GM12873 (cell line): ENCODE results near the gene AIFM3.

ENCODE experiments used
- TF ChIP-seq, protein P1 (sequence below): IDR thresholded peaks from 2 replicates; pipeline ENCODE4 v1.5.1; 2012; ENCODE audit warnings: low read depth, mild to moderate bottlenecking, moderate library complexity, low read length, control low read depth; ENCODE audit not compliant: insufficient read depth; ENCODE audit errors: missing control alignments

The AIFM3 gene

DNA sequence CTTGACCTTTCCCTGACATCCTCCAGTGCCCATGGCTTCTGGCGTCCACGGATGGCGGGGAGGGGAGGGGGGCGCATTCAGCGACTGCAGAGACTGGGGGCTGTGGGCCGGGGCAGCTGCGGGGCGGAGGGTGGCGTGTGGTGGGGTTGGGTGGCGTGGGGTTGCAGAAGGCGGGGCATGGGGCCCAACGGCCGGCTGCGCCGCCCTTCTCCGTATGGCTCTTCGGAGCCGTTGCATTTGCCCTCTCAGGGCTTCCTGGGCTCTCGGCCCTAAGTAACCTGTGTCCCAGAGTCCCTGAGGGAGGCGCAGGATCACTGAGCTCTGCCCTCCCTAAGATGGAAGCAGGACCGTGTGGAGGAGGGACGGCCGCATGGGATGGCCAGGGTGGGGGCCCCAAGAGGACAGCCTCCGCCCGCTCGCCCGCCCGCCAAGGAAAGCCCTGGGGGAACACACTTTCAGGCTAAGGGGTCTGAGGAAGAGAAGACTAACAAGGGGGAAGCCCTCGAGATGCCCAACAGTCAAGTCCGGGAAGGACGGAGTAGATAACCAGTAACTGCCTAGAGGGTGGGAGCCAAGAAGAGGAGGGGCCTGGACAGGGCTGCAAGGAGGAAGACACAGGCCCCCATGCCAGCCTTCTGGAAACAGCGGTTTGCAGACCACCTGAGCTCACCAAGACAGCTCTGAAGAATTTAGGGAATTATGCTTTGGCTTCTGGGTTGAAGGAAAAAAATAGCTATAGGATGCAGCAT is 9.2 kb upstream of the AIFM3 start:
- TF ChIP-seq, protein P1, sequence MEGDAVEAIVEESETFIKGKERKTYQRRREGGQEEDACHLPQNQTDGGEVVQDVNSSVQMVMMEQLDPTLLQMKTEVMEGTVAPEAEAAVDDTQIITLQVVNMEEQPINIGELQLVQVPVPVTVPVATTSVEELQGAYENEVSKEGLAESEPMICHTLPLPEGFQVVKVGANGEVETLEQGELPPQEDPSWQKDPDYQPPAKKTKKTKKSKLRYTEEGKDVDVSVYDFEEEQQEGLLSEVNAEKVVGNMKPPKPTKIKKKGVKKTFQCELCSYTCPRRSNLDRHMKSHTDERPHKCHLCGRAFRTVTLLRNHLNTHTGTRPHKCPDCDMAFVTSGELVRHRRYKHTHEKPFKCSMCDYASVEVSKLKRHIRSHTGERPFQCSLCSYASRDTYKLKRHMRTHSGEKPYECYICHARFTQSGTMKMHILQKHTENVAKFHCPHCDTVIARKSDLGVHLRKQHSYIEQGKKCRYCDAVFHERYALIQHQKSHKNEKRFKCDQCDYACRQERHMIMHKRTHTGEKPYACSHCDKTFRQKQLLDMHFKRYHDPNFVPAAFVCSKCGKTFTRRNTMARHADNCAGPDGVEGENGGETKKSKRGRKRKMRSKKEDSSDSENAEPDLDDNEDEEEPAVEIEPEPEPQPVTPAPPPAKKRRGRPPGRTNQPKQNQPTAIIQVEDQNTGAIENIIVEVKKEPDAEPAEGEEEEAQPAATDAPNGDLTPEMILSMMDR = no peak

DNA sequence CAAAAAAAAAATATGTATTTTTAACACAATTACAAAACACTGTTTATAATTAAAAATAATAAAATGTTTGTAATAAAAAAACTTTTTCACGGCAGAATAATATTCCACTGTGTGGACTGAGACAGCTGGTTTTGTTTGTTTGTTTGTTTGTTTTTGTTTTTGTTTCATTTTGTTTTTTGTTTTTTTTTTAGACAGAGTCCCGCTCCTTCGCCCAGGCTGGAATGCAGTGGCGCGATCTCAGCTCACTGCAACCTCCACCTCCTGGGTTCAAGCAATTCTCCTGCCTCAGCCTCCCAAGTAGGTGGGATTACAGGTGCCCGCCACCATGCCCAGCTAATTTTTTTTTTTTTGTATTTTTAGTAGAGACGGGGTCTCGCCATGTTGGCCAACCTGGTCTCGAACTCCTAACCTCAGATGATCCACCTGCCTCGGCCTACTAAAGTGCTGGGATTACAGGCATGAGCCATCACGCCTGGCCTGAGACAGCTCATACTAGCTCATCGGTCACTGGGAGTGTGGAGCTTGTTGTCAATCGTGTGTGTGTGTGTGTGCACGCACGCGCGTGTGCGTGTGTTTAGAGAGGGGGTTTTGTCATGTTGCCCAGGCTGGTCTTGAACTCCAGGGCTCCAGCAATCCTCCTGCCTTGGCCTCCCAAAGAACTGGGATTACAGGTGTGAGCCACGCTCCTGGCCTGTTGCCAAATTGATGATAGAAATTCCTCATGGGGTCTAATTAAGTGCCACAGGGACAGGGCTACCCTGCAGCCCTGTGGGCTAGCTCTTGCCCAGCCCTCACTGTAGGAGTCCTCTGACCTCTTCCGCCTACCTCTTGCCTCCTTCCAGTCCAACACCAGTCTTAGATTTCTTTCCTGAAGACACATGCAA is 7.2 kb upstream of the AIFM3 start:
- TF ChIP-seq, protein P1 = no peak

DNA sequence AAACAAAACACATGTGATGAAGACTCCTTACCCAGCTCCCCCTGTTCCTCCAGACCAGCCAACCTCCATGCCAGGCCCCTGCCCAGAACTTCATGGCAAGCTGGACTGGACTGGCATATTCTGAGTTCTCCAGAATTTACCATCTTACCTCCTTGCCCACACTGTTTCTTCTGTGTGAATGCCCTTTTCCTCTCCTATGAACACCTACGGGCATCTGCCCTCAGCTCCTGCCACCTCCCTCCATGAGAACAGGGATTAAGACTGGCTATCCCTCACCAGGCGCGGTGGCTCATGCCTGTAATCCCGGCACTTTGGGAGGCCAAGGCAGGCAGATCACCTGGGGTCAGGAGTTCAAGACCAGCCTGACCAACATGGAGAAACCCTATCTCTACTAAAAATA is 6.4 kb upstream of the AIFM3 start:
- TF ChIP-seq, protein P1 = no peak

DNA sequence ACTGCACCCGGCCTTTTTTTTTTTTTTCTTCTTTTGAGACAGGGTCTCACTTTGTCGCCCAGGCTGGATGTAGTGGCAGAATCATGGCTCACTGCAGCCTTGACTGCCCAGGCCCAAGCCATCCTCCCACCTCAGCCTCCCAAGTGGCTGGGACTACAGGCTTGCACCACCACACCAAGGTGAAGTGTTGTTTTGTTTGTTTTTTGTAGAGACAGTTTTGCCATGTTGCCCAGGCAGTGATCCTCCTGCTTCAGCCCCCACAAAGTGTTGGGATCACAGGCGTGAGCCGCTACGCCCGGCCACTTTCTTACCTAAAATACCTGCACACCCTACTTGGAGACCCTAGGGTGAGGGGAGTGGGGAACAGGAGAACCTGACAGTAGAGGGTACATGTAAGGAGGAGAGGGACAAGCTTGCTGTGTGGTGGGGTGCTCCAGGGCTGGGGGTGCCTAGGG is 4.5 kb upstream of the AIFM3 start:
- TF ChIP-seq, protein P1 = no peak

DNA sequence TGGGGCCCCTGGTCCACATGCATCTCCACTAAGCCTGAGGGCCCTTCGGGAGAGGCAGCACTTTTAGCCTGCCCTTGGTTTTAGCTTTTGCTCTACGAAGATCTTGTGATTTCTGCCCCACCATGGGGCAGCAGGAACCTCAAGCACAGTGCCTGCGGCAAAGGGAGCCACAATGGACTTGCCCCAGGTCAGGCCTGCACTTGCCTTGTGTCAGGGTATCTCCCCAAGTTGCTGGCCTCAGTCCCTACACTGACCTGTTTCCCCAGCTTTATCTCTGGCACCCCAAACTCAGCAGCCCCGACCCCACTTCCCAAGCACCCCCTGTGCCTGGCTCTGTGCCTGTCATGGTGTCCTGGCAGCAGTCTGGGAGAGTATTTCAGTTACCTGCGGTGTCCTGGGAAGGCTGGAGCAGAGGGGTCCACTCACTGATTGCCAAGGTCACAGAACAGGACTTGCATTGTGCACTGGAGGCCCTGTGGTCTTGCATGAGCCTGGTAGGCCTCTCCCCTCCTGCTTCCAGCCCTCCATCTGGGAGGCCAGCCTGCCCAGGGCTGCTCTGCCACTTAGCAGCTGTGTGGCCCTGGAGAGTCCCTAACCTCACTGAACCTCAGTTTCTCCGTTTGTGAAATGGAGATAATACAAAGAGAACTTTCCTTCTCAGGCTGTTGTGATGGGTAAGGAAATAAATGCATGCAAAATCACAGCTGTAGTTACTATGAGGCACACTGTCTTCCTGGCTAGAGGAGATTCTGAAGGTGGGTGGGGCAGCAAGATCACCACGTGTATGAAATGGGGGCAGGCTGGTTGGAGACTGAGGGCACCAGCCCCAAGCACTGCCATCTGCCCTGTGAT is 3.6 kb upstream of the AIFM3 start:
- TF ChIP-seq, protein P1 = no peak

DNA sequence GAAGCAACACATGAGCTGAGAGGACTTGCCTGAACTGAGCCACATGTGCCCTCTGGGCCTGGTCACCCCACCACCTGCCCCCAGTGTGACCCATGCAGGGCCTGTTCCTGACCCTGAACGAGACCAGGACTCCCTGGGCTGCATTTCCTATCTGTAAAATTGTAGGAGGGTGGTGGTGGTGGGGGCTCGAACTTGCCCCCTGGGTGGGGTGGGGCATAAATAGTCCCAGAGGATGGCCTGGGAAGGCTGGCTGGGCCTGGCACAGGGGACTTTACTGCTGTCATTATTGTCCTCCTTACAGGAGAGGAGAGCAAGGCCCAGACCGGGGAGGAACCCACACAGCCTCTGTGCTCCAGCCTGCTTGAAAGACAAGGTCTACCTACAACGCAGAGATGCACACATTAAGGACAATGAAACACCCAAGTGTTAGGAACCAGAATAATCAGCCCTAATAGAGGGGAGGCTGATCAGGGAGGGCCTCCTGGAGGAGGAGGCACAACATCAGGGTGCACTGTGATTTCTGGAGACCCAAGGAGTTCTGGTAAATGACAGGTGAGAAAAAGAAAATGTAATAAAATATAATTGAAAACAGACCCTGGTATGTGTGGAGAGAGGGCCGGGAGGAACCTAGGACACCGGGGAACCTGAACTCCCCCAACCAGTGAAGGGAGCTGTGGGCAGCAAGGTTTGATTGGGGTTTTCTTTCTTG is 2.8 kb upstream of the AIFM3 start:
- TF ChIP-seq, protein P1 = no peak

DNA sequence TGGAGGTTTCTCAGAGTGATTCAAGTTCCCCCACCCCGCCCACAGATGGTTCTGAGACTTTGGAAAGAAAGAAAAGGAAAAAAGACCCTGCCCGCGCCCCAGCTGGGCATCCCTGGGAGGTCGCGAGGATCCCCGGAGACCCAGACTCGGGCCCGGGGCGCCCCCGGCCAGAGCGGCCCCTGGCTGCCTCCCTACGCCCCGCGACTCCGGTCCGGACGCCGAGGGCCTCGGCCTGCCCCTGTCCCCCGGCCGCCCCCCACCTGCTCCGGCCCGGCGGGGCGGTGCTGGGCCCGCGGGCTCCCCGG is 2.3 kb upstream of the AIFM3 start:
- TF ChIP-seq, protein P1 = no peak
